H9 (cell line): Measurements from ENCODE around the gene LIPC. TPM values are rescaled to one million over a fixed set of nuclear protein-coding genes. Genes with fewer than 3 reads are reported as not detected.

Experiments used
- DNase-seq: peaks from one replicate; pipeline ENCODE4 v3.0.0-alpha.2; 2017
- H2AFZ ChIP-seq: one replicate; pipeline ENCODE4 v1.6.1; 2013; ENCODE audit warnings: mild to moderate bottlenecking, low read length, control low read depth, moderate library complexity
- H2AK5ac ChIP-seq: 2 replicates; pipeline ENCODE4 v1.6.1; 2013; ENCODE audit warnings: low read length, control low read depth, mixed read lengths; ENCODE audit not compliant: insufficient read length
- H2BK120ac ChIP-seq: one replicate; pipeline ENCODE4 v1.6.1; 2013; ENCODE audit warnings: low read depth, mild to moderate bottlenecking, low read length, control low read depth, inconsistent platforms; ENCODE audit not compliant: poor library complexity, severe bottlenecking
- H2BK12ac ChIP-seq: 2 replicates; pipeline ENCODE4 v1.6.1; 2013; ENCODE audit warnings: low read length, control low read depth, mixed read lengths, low read depth; ENCODE audit not compliant: insufficient read length
- H2BK15ac ChIP-seq: 2 replicates; pipeline ENCODE4 v1.6.1; 2013; ENCODE audit warnings: low read depth, low read length, control low read depth
- H2BK20ac ChIP-seq: one replicate; pipeline ENCODE4 v1.6.1; 2013; ENCODE audit warnings: low read depth, mild to moderate bottlenecking, low read length, control low read depth, inconsistent platforms; ENCODE audit not compliant: poor library complexity, severe bottlenecking
- H2BK5ac ChIP-seq: 2 replicates; pipeline ENCODE4 v1.6.1; 2013; ENCODE audit warnings: low read length, control low read depth, mixed read lengths; ENCODE audit not compliant: insufficient read length
- H3K14ac ChIP-seq: 2 replicates; pipeline ENCODE4 v1.6.1; 2013; ENCODE audit warnings: low read length, control low read depth; ENCODE audit not compliant: insufficient read depth
- H3K18ac ChIP-seq: 2 replicates; pipeline ENCODE4 v1.6.1; 2013; ENCODE audit warnings: low read depth, mild to moderate bottlenecking, mixed read lengths, low read length, control low read depth; ENCODE audit not compliant: insufficient read length
- H3K23ac ChIP-seq: 2 replicates; pipeline ENCODE4 v1.6.1; 2013; ENCODE audit warnings: low read length, control low read depth, mixed read lengths, low read depth; ENCODE audit not compliant: insufficient read length
- H3K23me2 ChIP-seq: 2 replicates; pipeline ENCODE4 v1.6.1; 2013; ENCODE audit warnings: low read depth, mild to moderate bottlenecking, mixed read lengths, low read length, control low read depth; ENCODE audit not compliant: insufficient read length, poor library complexity, severe bottlenecking
- H3K27ac ChIP-seq: 2 replicates; pipeline ENCODE4 v1.5.1; 2013; ENCODE audit warnings: low read length, control low read depth, mixed read lengths, low read depth; ENCODE audit not compliant: insufficient read length
- H3K27me3 ChIP-seq: 2 replicates; pipeline ENCODE4 v1.6.1; 2013; ENCODE audit warnings: low read length, control low read depth, inconsistent platforms; ENCODE audit not compliant: insufficient read depth
- H3K4ac ChIP-seq: 2 replicates; pipeline ENCODE4 v1.6.1; 2013; ENCODE audit warnings: low read depth, mild to moderate bottlenecking, control low read depth, inconsistent platforms, low read length, moderate library complexity
- H3K4me1 ChIP-seq: 2 replicates; pipeline ENCODE4 v1.6.1; 2013; ENCODE audit warnings: low read length, control low read depth, inconsistent platforms; ENCODE audit not compliant: insufficient read depth
- H3K4me2 ChIP-seq: 2 replicates; pipeline ENCODE4 v1.6.1; 2013; ENCODE audit warnings: low read length, control low read depth, mixed read lengths; ENCODE audit not compliant: insufficient read length, insufficient read depth
- H3K56ac ChIP-seq: 2 replicates; pipeline ENCODE4 v1.6.1; 2013; ENCODE audit warnings: low read depth, mild to moderate bottlenecking, mixed read lengths, low read length, control low read depth; ENCODE audit not compliant: insufficient read length
- H3K79me1 ChIP-seq: 2 replicates; pipeline ENCODE4 v1.6.1; 2013; ENCODE audit warnings: low read depth, mild to moderate bottlenecking, moderate library complexity, low read length, control low read depth, inconsistent platforms; ENCODE audit not compliant: insufficient read depth, poor library complexity, severe bottlenecking
- H3K79me2 ChIP-seq: 2 replicates; pipeline ENCODE4 v1.6.1; 2013; ENCODE audit warnings: low read length, control low read depth, inconsistent platforms; ENCODE audit not compliant: insufficient read depth
- H3K9ac ChIP-seq: 2 replicates; pipeline ENCODE4 v1.6.1; 2013; ENCODE audit warnings: low read length, control low read depth, mixed read lengths; ENCODE audit not compliant: insufficient read length; ENCODE audit errors: extremely low read depth
- H3K9me3 ChIP-seq: one replicate; pipeline ENCODE4 v1.6.1; 2013; ENCODE audit warnings: low read depth, low read length, inconsistent platforms; ENCODE audit not compliant: control insufficient read depth
- H3T11ph ChIP-seq: one replicate; pipeline ENCODE4 v1.6.1; 2013; ENCODE audit warnings: mild to moderate bottlenecking, low read length, control low read depth, inconsistent platforms
- H4K20me1 ChIP-seq: one replicate; pipeline ENCODE4 v1.6.1; 2013; ENCODE audit not compliant: control insufficient read depth, insufficient read length, insufficient read depth
- H4K5ac ChIP-seq: 2 replicates; pipeline ENCODE4 v1.6.1; 2013; ENCODE audit warnings: low read depth, mild to moderate bottlenecking, mixed read lengths, low read length, control low read depth; ENCODE audit not compliant: insufficient read length
- H4K8ac ChIP-seq: replicated peaks from 2 replicates; pipeline ENCODE4 v1.6.1; 2013; ENCODE audit warnings: low read length, control low read depth, mixed read lengths, low read depth; ENCODE audit not compliant: insufficient read length
- H4K91ac ChIP-seq: 2 replicates; pipeline ENCODE4 v1.6.1; 2013; ENCODE audit warnings: low read depth, mild to moderate bottlenecking, moderate library complexity, mixed read lengths, low read length, control low read depth; ENCODE audit not compliant: insufficient read length
- H3K27ac Mint-ChIP-seq, 3 experiments: 2 replicates in 2 of 3; 3 replicates in 1 of 3; pipeline ENCODE4 v1.8.0; 2020 to 2021; ENCODE audit warnings: mixed read lengths in 3 of 3, mild to moderate bottlenecking in 1 of 3, moderate library complexity in 1 of 3
- H3K27me3 Mint-ChIP-seq: 2 replicates; pipeline ENCODE4 v1.8.0; 2021; ENCODE audit warnings: low read depth, mild to moderate bottlenecking, moderate library complexity, mixed read lengths
- H3K36me3 Mint-ChIP-seq, 3 experiments: 2 replicates in 2 of 3; 3 replicates in 1 of 3; pipeline ENCODE4 v1.8.0; 2020 to 2021; ENCODE audit warnings: low read depth in 3 of 3, mixed read lengths in 3 of 3; ENCODE audit not compliant: insufficient read depth in 1 of 3
- H3K4me1 Mint-ChIP-seq, 2 experiments: 2 replicates each; pipeline ENCODE4 v1.8.0; 2020; ENCODE audit warnings: mixed read lengths in 2 of 2
- H3K4me3 Mint-ChIP-seq, 2 experiments: 2 replicates in 1 of 2; 3 replicates in 1 of 2; pipeline ENCODE4 v1.8.0; 2020 to 2021; ENCODE audit warnings: mild to moderate bottlenecking in 2 of 2, mixed read lengths in 2 of 2, moderate library complexity in 1 of 2
- H3K9me3 Mint-ChIP-seq, 2 experiments: 2 replicates in 1 of 2; 3 replicates in 1 of 2; pipeline ENCODE4 v1.8.0; 2020; ENCODE audit warnings: mild to moderate bottlenecking in 2 of 2, mixed read lengths in 2 of 2, moderate library complexity in 1 of 2
- WGBS: extraction: QIAGEN DNeasy Blood & Tissue Kit; methylation state at CpG from one replicate; pipeline ENCODE4 v1.1.7; 2013; ENCODE audit warnings: missing lambda C conversion rate, low lambda C conversion rate, mixed read lengths; ENCODE audit not compliant: insufficient read length; ENCODE audit errors: extremely low coverage; 5-methylcytosine and 5-hydroxymethylcytosine counted together
- total RNA-seq: library from RNA; stranded (reverse); gene quantifications from 2 replicates; pipeline ENCODE4 v1.2.1, GENCODE V29; 2021
- TF ChIP-seq, protein P1 (sequence below): fragments of 200-600 bp; sonication (generic); conservative IDR thresholded peaks from 3 replicates; pipeline ENCODE4 v1.8.0; 2021; ENCODE audit warnings: antibody characterized with exemption, mild to moderate bottlenecking

The LIPC gene
- total RNA-seq, 1 experiment from 2014 or later, result not detected

DNA sequence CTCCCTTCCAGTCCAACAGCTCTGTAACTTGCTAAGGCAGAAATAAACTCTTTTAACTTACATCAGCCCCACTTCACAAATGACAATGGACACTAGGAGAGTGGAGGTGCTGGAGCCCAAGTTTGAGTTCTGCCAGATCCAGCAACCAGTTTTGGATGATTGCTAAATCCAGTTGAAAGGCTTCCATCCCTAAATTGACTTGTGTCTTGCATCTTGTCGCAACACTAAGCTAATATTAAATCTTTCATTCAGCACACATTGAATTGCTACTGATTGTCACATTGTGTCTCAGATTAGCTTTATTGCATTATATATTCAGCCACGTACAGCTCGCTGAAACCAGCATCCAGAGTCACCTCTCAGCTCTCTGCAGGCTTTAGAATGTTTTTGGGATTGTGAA is 41.7 kb upstream of the LIPC start:
- no CpG with 5 or more reads among the region's 3 CpGs for WGBS
- H4K20me1 ChIP-seq, result no peaks in the 10 kb centered on the region
- H3K4me3 Mint-ChIP-seq, result no peak overlapping the region
- H3K4me1 ChIP-seq, result no peaks in the 10 kb centered on the region
- TF ChIP-seq, protein P1, sequence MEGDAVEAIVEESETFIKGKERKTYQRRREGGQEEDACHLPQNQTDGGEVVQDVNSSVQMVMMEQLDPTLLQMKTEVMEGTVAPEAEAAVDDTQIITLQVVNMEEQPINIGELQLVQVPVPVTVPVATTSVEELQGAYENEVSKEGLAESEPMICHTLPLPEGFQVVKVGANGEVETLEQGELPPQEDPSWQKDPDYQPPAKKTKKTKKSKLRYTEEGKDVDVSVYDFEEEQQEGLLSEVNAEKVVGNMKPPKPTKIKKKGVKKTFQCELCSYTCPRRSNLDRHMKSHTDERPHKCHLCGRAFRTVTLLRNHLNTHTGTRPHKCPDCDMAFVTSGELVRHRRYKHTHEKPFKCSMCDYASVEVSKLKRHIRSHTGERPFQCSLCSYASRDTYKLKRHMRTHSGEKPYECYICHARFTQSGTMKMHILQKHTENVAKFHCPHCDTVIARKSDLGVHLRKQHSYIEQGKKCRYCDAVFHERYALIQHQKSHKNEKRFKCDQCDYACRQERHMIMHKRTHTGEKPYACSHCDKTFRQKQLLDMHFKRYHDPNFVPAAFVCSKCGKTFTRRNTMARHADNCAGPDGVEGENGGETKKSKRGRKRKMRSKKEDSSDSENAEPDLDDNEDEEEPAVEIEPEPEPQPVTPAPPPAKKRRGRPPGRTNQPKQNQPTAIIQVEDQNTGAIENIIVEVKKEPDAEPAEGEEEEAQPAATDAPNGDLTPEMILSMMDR, result no peak
- no peak overlapping the region for H3K4ac ChIP-seq
- DNase-seq, result no peak
- no peak overlapping the region for H2BK120ac ChIP-seq
- no peaks in the 10 kb centered on the region for H3K9me3 ChIP-seq
- H3K27ac Mint-ChIP-seq, result no peak overlapping the region
- H3K9me3 Mint-ChIP-seq, result no peaks in the 10 kb centered on the region; a peak in 1 of 5 replicates
- no peaks in the 10 kb centered on the region for H3K27me3 Mint-ChIP-seq
- no peak overlapping the region for H3K14ac ChIP-seq
- no peak overlapping the region for H3K27ac ChIP-seq
- no peak overlapping the region for H3K4me2 ChIP-seq
- no peak overlapping the region for H3K23ac ChIP-seq
- no peak overlapping the region for H4K8ac ChIP-seq
- no peak overlapping the region for H2AFZ ChIP-seq
- H4K91ac ChIP-seq, result no peak overlapping the region
- no peaks in the 10 kb centered on the region for H3K79me2 ChIP-seq
- no peak overlapping the region for H2BK12ac ChIP-seq
- no peak overlapping the region for H2BK15ac ChIP-seq
- H2BK5ac ChIP-seq, result no peak overlapping the region
- H3K23me2 ChIP-seq, result no peaks in the 10 kb centered on the region
- H2AK5ac ChIP-seq, result no peak overlapping the region
- H3K36me3 Mint-ChIP-seq, result no peaks in the 10 kb centered on the region
- H3K9ac ChIP-seq, result no peak overlapping the region
- no peak overlapping the region for H2BK20ac ChIP-seq
- no peak overlapping the region for H4K5ac ChIP-seq
- peaks cover 9 to 13% of the 10 kb centered on the region in 2 experiments; a peak in 3 of 4 replicates for H3K4me1 Mint-ChIP-seq
- H3K56ac ChIP-seq, result no peak overlapping the region
- no peaks in the 10 kb centered on the region for H3K27me3 ChIP-seq
- H3K18ac ChIP-seq, result no peak overlapping the region
- H3T11ph ChIP-seq, result no peak overlapping the region
- no peaks in the 10 kb centered on the region for H3K79me1 ChIP-seq
